ENCODE results near the gene CTNNA2.

CTNNA2 gene

GRCh38 chr2:79714283-79714682 is 201.4 kb downstream of the CTNNA2 start:
- DNase-seq = no peak

- no peak for DNase-seq
Measured at GRCh38 chr2:79715338-79715737, 202.5 kb downstream of the CTNNA2 start.

- DNase-seq = no peak
Measured at GRCh38 chr2:79716266-79716665, 203.4 kb downstream of the CTNNA2 start.

- DNase-seq = peak; percentile 97
Measured at GRCh38 chr2:79717364-79718007, 204.6 kb downstream of the CTNNA2 start.

- DNase-seq = no peak
Measured at GRCh38 chr2:79721061-79721460, 208.2 kb downstream of the CTNNA2 start.

- peak; percentile 56 for DNase-seq
Measured at GRCh38 chr2:79721966-79722365, 209.1 kb downstream of the CTNNA2 start.

GRCh38 chr2:79723830-79724229 is 211.0 kb downstream of the CTNNA2 start:
- DNase-seq = peak; percentile 95

GRCh38 chr2:79729532-79729931 is 216.7 kb downstream of the CTNNA2 start:
- DNase-seq = no peak

- no peak for DNase-seq
Measured at GRCh38 chr2:79734518-79734917, 221.7 kb downstream of the CTNNA2 start.

GRCh38 chr2:79740879-79741443 is 228.1 kb downstream of the CTNNA2 start:
- no peak for DNase-seq

GRCh38 chr2:79750321-79750720 is 237.5 kb downstream of the CTNNA2 start:
- DNase-seq = no peak

GRCh38 chr2:79757526-79757925 is 244.7 kb downstream of the CTNNA2 start:
- DNase-seq = no peak

- DNase-seq = no peak
Measured at GRCh38 chr2:79758042-79758441, 245.2 kb downstream of the CTNNA2 start.

GRCh38 chr2:79758749-79759282 is 246.0 kb downstream of the CTNNA2 start:
- no peak for DNase-seq

- no peak for DNase-seq
Measured at GRCh38 chr2:79770926-79771325, 258.1 kb downstream of the CTNNA2 start.

GRCh38 chr2:79771493-79771892 is 258.6 kb downstream of the CTNNA2 start:
- DNase-seq = no peak

GRCh38 chr2:79774016-79774415 is 261.2 kb downstream of the CTNNA2 start:
- DNase-seq = no peak

GRCh38 chr2:79776461-79776860 is 263.6 kb downstream of the CTNNA2 start:
- no peak for DNase-seq

- no peak for DNase-seq
Measured at GRCh38 chr2:79780781-79781180, 267.9 kb downstream of the CTNNA2 start.

- DNase-seq = no peak
Measured at GRCh38 chr2:79782576-79783452, 270.0 kb downstream of the CTNNA2 start.

- DNase-seq = no peak
Measured at GRCh38 chr2:79788952-79789651, 276.3 kb downstream of the CTNNA2 start.

- no peak for DNase-seq
Measured at GRCh38 chr2:79789811-79790210, 277.0 kb downstream of the CTNNA2 start.

- no peak for DNase-seq
Measured at GRCh38 chr2:79792090-79792489, 279.2 kb downstream of the CTNNA2 start.

Measured in EL (cell line).